Ramos (cell line): ENCODE results near the gene SFMBT2.
"Not testable (repeated sequence)": the region's sequence is repeated elsewhere in the genome, so short reads cannot be mapped to it uniquely, and the experiment has no call there.

Experiments
- in situ Hi-C: fragments of 300-500 bp; cut with MboI; formaldehyde crosslinking; loops from one replicate; pipeline ENCODE4 v1.14.3; 2022; ENCODE audit warnings: low sequenced_read_pairs; ENCODE audit not compliant: unreplicated experiment

The SFMBT2 gene

DNA sequence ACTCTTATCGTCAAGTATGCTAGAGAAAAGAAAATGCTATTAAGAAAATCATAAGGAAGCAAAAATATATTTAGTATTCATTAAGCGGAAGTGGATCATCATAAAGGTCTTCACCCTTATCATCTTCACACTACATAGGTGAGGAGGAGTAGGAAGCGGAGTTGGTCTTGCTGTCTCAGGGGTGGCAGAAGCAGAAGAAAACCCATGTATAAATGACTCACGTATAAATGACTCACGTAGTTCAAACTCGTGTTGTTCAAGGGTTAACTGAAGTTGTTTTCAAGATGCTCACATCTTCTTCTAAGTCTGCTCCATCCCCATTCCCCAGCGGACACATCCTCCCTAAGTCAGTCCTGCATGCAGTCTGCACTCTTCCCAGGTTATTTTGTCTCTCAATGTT is 72.4 kb downstream of the SFMBT2 start:
- in situ Hi-C loops = no loop called here

DNA sequence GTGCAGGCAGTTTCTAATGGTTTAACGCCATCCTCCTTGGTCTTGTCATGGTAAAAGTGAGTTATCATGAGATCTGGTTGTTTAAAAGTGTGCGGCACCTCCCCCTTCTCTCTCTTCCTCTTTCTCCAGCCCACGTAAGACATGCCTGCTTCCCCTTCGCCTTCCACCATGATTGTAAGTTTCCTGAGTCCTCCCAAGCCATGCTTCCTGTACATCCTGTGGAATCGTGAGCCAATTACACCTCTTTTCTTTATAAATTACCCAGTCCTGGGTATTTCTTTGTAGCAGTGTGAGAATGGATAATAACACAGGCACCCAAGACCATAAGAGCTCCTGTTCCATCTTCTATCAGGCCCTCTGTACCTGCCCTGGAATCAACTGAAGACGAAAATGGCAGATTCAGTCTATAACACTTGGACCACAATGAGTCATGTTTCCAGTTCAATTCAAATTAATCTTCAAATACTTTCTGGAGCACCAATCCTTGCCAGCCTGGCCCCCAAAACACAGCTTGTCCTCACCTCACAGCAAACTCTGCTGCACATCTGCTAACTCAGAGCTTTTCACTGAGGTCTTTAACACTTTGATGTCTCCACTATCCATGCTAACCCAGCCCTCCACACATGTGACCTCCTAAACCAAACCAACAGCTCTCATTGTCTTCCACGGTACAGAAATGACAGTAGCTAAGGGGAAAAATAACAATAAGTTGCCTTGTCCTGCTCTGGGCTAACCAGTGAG is 73.2 kb downstream of the SFMBT2 start:
- in situ Hi-C loops = no loop called here

DNA sequence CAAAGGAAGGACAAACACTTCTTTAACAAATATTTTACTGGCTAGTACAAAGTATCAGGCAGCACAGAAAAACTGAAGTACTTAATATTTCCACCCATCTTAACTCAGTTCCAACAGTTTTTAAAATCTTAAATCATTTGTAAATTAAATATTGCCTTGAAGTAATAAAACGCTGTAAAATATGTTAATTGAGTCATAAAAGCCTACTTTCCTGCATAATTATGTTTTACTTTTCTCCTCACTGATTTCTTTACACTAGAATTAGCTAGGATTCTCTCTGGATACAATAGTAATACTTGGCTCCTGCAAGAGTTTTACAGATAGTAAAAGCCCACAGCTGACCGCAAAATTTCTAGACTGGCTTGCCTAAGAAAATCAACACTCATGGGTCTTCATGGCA is 74.9 kb downstream of the SFMBT2 start:
- in situ Hi-C loops = no loop called here

DNA sequence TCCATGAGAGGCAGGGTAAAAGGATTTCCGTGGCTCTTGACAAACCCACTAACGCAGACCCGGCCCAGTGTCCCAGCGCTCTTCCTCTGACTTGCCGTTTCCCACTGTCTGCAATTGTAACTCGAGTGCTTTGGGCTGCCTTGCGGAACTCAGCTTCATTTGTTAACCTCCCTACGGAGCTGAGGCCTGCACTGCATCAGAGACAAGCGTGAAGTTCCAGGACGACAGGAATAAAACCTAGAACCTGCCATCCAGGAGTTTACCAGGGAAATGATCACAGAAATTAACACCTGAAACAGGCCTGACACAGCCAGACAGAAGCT is 76.2 kb downstream of the SFMBT2 start:
- in situ Hi-C loops = no loop called here

DNA sequence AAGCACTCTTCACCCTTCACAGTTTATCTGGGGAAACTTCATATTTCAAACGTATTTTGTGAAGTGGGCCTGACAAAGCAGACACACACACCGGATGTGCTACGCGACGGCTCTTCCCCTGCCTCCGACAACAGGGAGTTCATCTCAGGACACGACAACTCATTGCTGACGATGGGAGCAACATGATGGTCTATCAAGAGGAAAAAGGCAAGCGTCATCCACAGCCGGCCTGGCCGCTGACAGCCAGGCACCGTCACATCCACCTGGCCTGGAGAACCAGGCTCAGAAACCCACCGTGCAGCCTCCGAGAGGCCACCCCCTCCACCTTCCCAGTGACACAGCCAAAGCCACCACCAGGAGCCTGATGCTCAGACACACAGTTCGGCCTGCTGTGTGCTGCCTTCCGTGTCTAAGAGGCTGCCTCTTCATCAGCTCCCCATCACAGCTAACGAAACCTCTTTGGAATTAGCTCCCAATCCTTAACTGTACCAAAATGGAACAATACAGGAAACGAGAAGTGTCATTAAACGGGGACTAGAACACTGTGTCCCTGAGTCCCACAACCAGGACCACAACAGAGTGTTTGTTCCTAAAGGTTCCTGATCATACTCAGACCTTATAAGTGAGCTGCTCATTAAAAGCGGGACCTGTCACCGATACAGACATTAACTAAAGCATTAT is 76.7 kb downstream of the SFMBT2 start:
- in situ Hi-C loops = no loop called here

DNA sequence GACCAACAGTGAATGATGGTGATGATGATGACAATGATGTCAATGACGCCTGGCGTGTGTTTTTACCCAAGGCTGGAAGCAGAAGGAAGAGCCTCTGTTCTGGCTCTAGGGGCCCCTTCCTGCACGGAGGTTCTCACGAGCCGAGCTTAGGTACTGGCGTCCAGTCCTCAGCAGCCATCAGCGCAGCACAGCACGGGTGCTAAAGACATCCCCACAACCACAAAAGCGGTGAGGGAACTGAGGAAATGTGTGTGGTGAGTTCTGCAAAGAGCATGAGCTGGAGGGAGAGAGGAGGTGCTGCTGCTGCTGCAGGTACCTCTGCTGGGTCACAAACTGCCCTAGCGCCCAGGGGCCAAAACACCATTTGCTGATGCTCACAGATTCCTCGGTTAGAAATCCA is 81.6 kb downstream of the SFMBT2 start:
- in situ Hi-C loops = no loop called here

DNA sequence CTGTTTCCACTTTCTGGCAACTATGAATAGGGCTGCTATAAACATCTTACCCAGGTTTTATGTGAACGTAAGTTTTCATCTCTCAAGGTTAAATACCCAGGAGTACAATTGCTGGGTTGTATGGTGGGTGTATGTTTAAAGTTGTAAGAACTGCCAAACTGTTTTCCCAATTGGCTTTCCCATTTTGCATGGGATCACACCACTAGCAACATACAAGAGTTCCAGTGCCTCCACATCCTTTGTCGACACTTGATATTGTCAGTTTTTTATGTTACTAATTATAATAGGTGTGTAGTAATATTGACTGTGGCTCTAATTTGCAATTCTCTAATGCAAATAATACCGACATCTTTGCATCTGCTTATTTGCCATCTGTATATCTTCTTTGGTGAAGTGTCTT is 82.9 kb downstream of the SFMBT2 start:
- in situ Hi-C loops = no loop called here

DNA sequence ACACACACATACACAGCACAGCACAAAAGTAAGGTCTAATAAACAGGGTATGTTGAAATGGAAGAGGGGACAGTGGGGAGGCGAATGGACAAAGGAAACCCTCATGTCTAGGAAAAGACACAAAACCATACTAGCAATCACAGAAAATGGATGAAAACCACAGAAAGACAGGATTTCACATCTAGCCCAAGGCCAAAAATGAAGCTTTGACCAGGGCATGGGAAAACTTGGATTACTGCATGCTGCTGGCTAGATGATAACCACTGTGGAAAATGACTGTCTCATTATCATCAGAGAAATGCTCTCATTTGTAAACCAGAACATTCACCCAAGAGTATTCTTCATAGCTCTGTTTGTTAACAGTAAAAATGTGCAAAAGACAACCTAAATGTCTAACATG is 88.2 kb downstream of the SFMBT2 start:
- in situ Hi-C loops = no loop called here

DNA sequence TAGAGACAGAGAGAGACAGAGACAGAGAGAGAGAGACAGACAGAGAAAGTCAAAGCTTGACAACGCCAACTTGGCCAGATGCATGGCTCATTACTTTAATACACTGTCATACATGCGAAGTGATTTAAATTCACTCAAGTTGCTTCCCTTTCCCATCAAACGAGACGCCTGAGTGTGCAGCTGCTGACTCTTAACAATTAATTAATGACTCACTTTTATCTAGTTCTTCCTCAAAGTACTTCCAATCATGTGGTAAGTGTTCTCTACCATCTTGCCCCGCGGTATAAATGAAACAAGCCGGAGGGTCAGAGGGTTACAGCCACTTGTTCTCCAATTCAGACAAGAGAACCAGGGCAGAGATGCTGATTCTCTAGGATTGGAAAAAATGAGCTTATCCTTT is 90.8 kb downstream of the SFMBT2 start:
- in situ Hi-C loops = no loop called here

DNA sequence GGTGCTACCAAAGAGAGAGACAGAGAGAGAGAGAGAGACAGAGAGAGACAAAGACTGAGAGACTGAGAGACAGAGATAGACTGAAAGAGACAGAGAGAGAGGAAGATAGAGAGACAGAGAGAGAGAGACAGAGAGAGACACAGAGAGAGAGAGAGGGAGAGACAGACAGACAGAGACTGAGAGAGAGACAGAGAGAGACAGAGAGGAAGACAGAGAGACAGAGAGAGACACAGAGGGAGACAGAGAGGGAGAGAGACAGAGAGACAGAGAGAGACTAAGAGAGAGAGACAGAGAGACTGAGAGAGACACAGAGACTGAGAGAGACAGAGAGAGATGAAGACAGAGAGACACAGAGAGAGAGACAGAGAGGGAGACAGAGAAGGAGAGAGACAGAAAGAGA is 91.2 kb downstream of the SFMBT2 start:
- in situ Hi-C loops = no loop called here

DNA sequence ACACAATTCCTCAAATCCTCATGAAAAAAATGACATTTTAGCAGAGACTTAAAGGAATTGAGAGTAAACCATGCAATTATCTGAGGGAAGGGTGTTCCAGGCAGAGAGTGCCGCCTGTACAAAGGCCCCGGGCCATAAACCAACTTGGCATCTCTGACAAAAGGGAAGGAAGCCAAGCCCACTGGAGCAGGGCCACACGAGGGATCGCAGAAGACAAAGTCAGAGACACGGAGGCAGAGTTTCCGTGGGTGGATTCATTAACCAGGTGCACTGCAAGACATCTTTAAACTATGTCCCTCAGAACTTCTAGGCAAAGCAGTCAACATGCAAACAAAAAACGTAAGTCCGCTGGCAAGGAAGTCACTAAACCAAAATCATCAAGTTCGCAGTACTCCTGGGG is 92.0 kb downstream of the SFMBT2 start:
- in situ Hi-C loops = no loop called here

DNA sequence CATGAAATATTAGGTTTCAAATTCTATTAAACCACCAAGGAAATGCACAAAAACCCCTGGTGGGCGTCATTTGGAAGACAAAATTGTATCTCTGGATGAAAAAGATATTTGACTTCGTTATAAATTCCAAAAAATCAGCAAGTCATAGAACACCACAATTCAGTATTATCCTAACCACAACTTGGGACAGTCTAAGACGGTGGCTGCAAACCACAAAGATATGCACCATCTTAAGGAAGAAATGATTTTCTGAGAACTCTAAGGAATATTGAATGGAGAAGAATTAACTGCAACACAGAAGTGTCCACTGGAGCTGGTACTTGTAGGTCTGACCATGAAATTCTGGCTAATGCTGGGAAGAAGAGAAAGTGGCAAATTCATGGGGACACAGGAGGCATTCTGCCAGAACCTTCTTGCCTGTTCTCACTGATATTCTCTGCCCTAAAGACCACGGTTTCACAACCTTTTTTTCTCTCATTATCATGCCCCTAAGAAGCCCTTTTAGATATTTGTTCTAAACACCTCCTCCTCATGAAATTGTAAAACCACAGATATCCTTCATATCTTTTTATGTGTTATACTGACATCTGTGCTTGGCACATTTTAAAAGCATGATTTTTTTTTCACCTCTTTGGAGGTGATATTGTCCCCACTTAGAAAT is 92.9 kb downstream of the SFMBT2 start:
- in situ Hi-C loops = no loop called here

DNA sequence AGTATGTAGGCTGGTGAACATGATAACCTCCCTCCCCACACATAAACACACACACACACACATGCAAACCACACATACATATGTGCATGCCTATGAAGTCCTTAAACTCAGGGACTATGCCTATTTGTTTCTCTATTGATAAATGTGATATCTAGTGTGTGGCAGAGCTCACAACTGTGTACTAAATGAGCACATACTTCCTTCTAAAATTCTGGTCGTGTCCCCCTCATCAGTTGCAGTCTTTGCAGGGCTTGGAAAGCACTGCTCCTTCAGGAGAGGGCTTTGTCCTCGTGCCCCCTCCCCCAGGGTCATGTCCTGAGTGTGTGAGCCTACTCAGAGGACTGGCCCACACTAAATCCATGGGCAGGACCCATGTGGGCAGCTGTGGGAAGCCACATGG is 94.0 kb downstream of the SFMBT2 start:
- in situ Hi-C loops = no loop called here

DNA sequence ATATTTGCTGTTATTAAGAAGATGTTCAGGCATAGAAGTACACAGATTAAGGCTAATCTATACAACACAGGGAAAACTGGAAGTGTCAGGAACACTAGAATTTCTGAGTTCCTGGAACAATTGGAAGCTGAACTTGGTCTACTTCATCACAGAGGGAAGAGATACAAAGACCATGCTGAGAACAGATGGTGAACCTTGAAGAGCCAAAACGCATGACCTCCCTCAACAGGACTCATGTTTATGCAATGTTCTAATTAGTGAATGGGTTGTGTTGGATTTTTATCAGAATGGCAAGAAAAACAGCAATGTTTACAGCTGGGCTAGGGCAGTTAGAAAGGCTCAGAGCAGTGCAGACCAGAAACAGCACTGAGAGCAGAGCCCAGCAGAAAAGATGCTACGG is 94.9 kb downstream of the SFMBT2 start:
- in situ Hi-C loops = no loop called here

DNA sequence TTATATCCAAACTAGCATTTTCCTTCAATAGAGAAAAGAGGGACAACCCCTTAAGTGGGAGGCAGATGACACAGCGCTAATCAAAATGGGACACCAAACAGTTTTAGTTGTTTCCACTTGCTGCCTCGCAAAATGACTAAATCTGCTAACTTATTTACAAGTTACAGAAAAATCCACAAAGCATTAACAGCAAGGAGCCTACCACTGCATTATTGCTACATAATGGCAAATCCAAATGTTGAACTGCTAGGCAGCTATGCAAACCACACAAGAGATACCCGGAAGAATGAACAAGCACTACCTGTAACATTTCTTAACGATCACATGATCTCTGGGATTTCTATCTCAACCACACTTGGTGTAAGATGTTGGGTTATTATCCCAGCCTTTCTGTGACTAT is 96.7 kb downstream of the SFMBT2 start:
- in situ Hi-C loops = no loop called here

DNA sequence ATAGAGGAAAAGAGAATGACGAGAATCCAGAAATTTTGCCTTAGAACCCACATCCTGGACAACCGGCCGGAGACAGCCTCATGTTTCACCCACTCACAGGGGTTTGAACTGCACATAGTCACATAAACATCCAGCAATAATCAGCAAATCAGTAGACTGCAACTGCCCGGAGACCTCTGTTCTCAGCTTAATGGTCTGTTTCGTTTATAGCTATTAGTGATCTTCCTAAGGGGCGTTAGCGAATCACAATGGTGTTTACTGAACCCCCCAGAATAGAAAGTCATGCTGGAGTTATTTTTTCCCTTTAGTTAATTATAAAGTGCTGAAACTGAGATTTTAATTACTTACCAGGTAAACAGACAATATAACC is 98.4 kb downstream of the SFMBT2 start:
- in situ Hi-C loops = no loop called here

DNA sequence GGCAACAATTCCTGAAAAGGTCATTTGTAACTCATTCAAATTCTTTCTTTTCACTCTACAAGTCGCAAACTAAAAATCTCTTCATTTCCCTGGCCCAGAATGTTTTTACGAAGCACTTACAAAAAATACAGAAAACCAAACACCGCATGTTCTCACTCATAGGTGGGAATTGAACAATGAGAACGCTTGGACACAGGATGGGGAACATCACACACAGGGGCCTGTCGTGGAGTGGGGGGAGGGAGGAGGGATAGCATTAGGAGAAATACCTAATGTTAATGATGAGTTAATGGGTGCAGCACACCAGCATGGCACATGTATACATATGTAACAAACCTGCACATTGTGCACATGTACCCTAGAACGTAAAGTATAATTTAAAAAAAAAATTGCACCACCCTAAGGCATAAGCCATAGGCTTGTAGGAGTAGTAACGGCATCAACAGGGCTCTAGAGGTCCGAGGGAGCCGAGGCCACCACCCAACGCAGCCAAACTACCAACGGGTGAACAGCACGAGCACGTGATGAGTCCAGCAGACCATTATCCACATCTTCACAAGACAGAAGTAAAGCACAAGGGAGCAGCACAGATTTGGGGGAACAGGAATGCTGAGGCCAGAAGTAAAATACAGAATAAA is 98.9 kb downstream of the SFMBT2 start:
- in situ Hi-C loops = not testable (repeated sequence)

DNA sequence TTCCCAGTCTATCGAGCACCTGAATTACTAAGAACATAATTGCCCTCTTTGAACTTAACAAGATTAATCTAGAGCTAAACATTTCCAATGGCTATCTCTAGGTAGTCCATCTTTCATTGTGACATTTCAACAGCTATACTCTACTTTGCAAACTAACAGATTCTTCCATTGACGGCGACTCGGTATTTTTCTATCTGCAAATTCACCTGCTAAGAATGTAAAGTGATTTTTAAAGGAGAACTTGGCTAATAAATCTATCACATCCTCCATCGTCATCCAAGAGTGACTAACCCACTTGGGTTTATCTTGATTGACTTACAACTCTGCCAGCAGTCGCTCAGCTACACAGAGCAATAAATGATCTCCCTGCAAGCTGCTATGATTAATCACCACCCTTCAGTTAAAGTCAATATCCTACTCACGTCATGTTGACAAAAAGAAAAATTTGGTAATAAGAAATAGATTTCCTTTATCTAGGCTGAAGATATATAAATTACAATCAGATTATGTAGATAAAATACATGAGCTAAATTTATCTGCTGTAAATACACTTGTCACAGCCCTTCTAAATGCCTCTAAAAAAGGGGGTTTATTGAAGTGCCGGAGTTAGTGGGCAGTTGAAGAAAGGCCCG is 99.5 kb downstream of the SFMBT2 start:
- in situ Hi-C loops = no loop called here

DNA sequence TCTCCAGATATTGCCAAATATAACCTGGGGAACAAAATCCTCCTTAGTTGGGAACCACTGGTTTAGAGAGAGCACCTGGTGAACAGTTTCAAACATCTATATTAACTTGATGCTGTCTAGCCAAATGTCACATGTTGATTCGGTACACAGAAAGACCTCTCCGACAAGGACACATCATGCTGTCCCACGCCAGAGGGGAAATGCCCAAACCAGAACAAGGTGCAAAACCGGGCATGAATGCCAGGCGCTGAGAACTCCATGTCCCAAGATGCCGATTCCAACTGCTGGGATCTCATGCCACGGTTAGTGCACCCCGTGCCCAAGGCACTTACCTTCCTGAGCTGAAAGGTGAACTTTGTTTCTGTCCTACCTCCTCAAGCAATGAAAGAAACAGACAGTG is 100.8 kb downstream of the SFMBT2 start:
- in situ Hi-C loops = no loop called here

DNA sequence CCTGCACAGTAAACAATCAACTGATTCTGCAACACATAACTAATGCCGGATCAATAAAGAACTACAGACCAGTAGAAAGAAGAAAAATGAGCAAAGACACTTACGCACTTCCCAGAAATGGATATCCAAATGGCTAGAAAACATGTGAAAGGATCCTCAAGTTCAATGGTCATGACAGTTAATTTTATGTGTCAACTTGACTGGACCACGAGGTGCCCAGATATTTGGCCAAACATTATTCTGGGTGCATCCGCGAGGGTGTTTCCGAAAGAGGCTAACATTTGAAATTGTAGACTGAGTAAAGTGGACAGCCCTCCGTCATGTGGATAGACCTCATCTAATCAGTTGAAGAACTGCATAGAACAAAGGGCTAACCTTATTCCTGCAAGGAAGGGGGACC is 102.0 kb downstream of the SFMBT2 start:
- in situ Hi-C loops = no loop called here

DNA sequence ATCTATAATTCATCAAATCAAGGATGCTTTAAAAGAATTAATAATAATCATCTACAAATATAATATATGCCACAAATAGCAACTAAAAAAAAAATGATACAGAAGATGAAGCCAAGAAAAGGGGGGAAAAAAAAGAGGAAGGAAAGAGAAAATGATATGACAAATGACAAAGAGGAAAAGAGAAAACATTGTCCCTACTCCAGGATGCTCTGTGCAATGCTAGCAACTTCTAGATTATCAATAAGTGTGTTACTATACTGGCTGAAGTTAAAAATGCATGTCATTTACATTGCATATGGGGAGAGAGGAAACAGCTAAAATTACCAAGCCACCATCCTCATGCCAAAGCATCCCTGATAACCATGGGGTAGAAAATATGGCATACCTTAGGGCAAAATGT is 104.2 kb downstream of the SFMBT2 start:
- in situ Hi-C loops = no loop called here
